Stimulated activated CD8-positive, alpha-beta memory T cell treated with anti-CD3 and anti-CD28 coated beads, Interleukin-2, amount 100 ng/mL, for 48 hours (primary cell): ENCODE measurements around the gene AMER1.

Experiments
- DNase-seq, 2 donors: peaks; one replicate each; pipeline ENCODE4 v3.0.0-alpha.2; 2020; ENCODE audit warnings: low read depth in 2 of 2

AMER1 gene

GRCh38 chrX:64184396-64184795 is 21.1 kb downstream of the AMER1 start:
- no peak for DNase-seq

GRCh38 chrX:64182208-64182607 is 23.3 kb downstream of the AMER1 start:
- no peak for DNase-seq

GRCh38 chrX:64176876-64177275 is 28.6 kb downstream of the AMER1 start:
- DNase-seq = no peak

GRCh38 chrX:64169988-64170387 is 35.5 kb downstream of the AMER1 start:
- no peak for DNase-seq

GRCh38 chrX:64152857-64153256 is 52.7 kb downstream of the AMER1 start:
- DNase-seq = no peak

GRCh38 chrX:64151911-64152310 is 53.6 kb downstream of the AMER1 start:
- DNase-seq = no peak

GRCh38 chrX:64150775-64151174 is 54.7 kb downstream of the AMER1 start:
- DNase-seq = no peak
